ENCODE data around the gene SHC3. TPM values are rescaled to one million over a fixed set of nuclear protein-coding genes. Genes with fewer than 3 reads are reported as not detected.

SHC3 gene
- total RNA-seq, 3 donors from 2014 or later (not counting 1 experiment from before 2014, with no cell fraction given): 0.02 to 0.09 (median 0.08) TPM

DNA sequence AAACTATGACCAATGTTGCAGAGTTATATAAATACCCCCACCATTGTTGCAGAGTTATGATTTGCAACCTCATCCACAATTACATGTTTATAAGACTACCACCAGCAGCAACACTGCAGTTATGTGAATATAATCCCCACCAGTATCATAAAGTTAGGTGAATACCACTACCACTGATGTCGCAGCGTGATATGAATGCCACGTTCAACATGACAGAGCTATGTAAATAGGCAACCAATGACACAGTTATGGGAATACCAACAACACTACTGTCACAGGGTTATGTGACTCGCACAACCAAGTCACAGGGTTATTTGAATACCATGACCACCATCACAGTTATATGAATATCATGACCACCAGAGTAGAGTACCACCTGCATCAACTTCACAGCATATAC is 63.9 kb downstream of the SHC3 start:
- H3K4me3 ChIP-seq (ENCODE audit: low read length): no peak overlapping the region
- H3K27ac ChIP-seq (ENCODE audit: low read length): no peak overlapping the region
- ATAC-seq (no peak), DNase-seq (no peak)
- 89% methylated on average over 4 of the region's 4 CpGs for WGBS (ENCODE audit: insufficient coverage)
- H3K27me3 ChIP-seq (ENCODE audit: control insufficient read depth, insufficient read depth, low read length): no peaks in the 10 kb centered on the region
- Mint-ChIP-seq H3K27ac (no peak overlapping the region), H3K27me3 (ENCODE audit: low read depth in 2 of 2) (peaks cover 16 to 32% of the 10 kb centered on the region in 2 donors), H3K9me3 (peaks cover 0 to 10% of the 10 kb centered on the region in 2 donors), H3K4me3 (no peak overlapping the region), H3K4me1 (peaks cover 20 to 24% of the 10 kb centered on the region in 2 donors), H3K36me3 (no peaks in the 10 kb centered on the region)
- no peaks in the 10 kb centered on the region for H3K4me1 ChIP-seq (ENCODE audit: control insufficient read depth, insufficient read depth, low read length)
- H3K9me3 ChIP-seq (ENCODE audit: control insufficient read depth, insufficient read depth, low read length): no peaks in the 10 kb centered on the region
- TF ChIP-seq, protein P1, sequence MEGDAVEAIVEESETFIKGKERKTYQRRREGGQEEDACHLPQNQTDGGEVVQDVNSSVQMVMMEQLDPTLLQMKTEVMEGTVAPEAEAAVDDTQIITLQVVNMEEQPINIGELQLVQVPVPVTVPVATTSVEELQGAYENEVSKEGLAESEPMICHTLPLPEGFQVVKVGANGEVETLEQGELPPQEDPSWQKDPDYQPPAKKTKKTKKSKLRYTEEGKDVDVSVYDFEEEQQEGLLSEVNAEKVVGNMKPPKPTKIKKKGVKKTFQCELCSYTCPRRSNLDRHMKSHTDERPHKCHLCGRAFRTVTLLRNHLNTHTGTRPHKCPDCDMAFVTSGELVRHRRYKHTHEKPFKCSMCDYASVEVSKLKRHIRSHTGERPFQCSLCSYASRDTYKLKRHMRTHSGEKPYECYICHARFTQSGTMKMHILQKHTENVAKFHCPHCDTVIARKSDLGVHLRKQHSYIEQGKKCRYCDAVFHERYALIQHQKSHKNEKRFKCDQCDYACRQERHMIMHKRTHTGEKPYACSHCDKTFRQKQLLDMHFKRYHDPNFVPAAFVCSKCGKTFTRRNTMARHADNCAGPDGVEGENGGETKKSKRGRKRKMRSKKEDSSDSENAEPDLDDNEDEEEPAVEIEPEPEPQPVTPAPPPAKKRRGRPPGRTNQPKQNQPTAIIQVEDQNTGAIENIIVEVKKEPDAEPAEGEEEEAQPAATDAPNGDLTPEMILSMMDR (IDR thresholded peaks at IDR 0.05): no peak
- intact Hi-C loops (cut with micrococcal nuclease): no loop called here
- H3K36me3 ChIP-seq (ENCODE audit: control insufficient read depth, insufficient read depth, low read length): no peaks in the 10 kb centered on the region

GRCh38 chr9:89113851-89114250 is 64.8 kb downstream of the SHC3 start:
- Histone ChIP-seq H3K4me1 (ENCODE audit: control insufficient read depth, insufficient read depth, low read length) (no peaks in the 10 kb centered on the region), H3K27me3 (ENCODE audit: control insufficient read depth, insufficient read depth, low read length) (no peaks in the 10 kb centered on the region), H3K9me3 (ENCODE audit: control insufficient read depth, insufficient read depth, low read length) (no peaks in the 10 kb centered on the region), H3K27ac (ENCODE audit: low read length) (no peak overlapping the region), H3K4me3 (ENCODE audit: low read length) (no peak overlapping the region), H3K36me3 (ENCODE audit: control insufficient read depth, insufficient read depth, low read length) (no peaks in the 10 kb centered on the region)
- TF ChIP-seq, protein P1 (IDR thresholded peaks at IDR 0.05): no peak
- peaks cover 0 to 8% of the 10 kb centered on the region in 2 donors for H3K9me3 Mint-ChIP-seq
- no peak overlapping the region for H3K27ac Mint-ChIP-seq
- H3K4me1 Mint-ChIP-seq: peaks cover 20 to 24% of the 10 kb centered on the region in 2 donors
- intact Hi-C loops (cut with micrococcal nuclease): no loop called here
- H3K36me3 Mint-ChIP-seq: no peaks in the 10 kb centered on the region
- 87% methylated on average over 4 of the region's 4 CpGs for WGBS (ENCODE audit: insufficient coverage)
- ATAC-seq (no peak), DNase-seq (no peak)
- H3K27me3 Mint-ChIP-seq (ENCODE audit: low read depth in 2 of 2): peaks cover 14 to 35% of the 10 kb centered on the region in 2 donors
- no peak overlapping the region for H3K4me3 Mint-ChIP-seq

DNA sequence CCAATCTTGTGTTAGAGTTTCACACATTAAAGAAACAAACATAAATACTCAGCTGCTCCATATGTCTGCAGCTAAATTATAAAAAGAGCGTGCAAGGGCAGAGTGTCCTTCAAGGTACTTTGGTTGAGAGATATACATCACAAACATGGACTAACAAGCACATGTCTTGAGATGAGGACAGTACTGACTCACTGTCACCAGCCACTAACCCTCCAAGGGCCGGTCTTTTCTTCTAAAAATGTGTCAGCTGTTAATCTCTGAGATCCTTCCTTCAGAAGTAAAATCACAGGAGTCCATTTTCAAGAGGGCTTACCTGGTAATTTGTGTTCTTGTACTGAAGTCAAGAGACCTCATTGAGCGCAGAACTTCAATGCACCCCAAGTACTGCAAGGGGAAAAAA is 66.4 kb downstream of the SHC3 start:
- no peaks in the 10 kb centered on the region for H3K27me3 ChIP-seq (ENCODE audit: control insufficient read depth, insufficient read depth, low read length)
- no peaks in the 10 kb centered on the region for H3K36me3 ChIP-seq (ENCODE audit: control insufficient read depth, insufficient read depth, low read length)
- no peak for ATAC-seq
- intact Hi-C loops (cut with micrococcal nuclease): no loop called here
- Mint-ChIP-seq H3K27me3 (ENCODE audit: low read depth in 2 of 2) (peaks cover 11 to 29% of the 10 kb centered on the region in 2 donors), H3K27ac (no peak overlapping the region), H3K9me3 (peaks cover 0 to 8% of the 10 kb centered on the region in 2 donors), H3K4me3 (no peak overlapping the region), H3K4me1 (peaks cover 20 to 24% of the 10 kb centered on the region in 2 donors), H3K36me3 (no peaks in the 10 kb centered on the region)
- DNase-seq: no peak
- H3K27ac ChIP-seq (ENCODE audit: low read length): no peak overlapping the region
- TF ChIP-seq, protein P1 (IDR thresholded peaks at IDR 0.05): no peak
- no peaks in the 10 kb centered on the region for H3K9me3 ChIP-seq (ENCODE audit: control insufficient read depth, insufficient read depth, low read length)
- 83% methylated on average over 3 of the region's 3 CpGs for WGBS (ENCODE audit: insufficient coverage)
- H3K4me3 ChIP-seq (ENCODE audit: low read length): no peak overlapping the region
- H3K4me1 ChIP-seq (ENCODE audit: control insufficient read depth, insufficient read depth, low read length): no peaks in the 10 kb centered on the region

GRCh38 chr9:89109666-89110065 is 69.0 kb downstream of the SHC3 start:
- intact Hi-C loops (cut with micrococcal nuclease): no loop called here
- Mint-ChIP-seq H3K27me3 (ENCODE audit: low read depth in 2 of 2) (peaks cover 17 to 29% of the 10 kb centered on the region in 2 donors), H3K4me3 (no peak overlapping the region), H3K9me3 (peaks cover 0 to 2% of the 10 kb centered on the region in 2 donors), H3K36me3 (no peaks in the 10 kb centered on the region), H3K4me1 (no peaks in the 10 kb centered on the region), H3K27ac (no peak overlapping the region)
- Histone ChIP-seq H3K4me1 (ENCODE audit: control insufficient read depth, insufficient read depth, low read length) (no peaks in the 10 kb centered on the region), H3K36me3 (ENCODE audit: control insufficient read depth, insufficient read depth, low read length) (no peaks in the 10 kb centered on the region), H3K27me3 (ENCODE audit: control insufficient read depth, insufficient read depth, low read length) (no peaks in the 10 kb centered on the region), H3K4me3 (ENCODE audit: low read length) (no peak overlapping the region), H3K27ac (ENCODE audit: low read length) (no peak overlapping the region), H3K9me3 (ENCODE audit: control insufficient read depth, insufficient read depth, low read length) (no peaks in the 10 kb centered on the region)
- DNase-seq (no peak), ATAC-seq (no peak)
- TF ChIP-seq, protein P1 (IDR thresholded peaks at IDR 0.05): no peak

Data from natural killer cell (primary cell).